Left hindlimb (tissue), 1 donor: ENCODE results near the gene ATP1B4.

Experiments used
- DNase-seq: peaks from one replicate; pipeline ENCODE4 v3.0.0-alpha.2; 2018

ATP1B4 gene

DNA sequence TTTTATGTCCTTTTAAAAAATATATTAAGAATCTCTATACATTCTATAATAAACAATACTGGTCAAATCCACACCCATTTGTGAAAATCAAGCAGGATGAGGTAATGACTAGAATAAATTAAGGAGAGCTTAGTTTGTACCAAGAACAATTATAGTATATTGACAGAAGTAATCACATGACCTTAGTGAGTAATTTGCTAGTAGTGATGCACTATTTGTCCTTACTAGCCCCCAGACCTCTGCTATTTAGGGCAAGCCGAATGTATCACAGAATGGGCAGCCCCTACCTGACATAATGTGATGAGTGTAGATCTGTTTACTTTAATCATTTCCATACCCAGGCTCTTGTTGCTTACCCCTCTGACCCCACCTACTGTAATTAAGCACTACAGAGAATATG, 15.8 kb downstream of the ATP1B4 start:
- no peak for DNase-seq

DNA sequence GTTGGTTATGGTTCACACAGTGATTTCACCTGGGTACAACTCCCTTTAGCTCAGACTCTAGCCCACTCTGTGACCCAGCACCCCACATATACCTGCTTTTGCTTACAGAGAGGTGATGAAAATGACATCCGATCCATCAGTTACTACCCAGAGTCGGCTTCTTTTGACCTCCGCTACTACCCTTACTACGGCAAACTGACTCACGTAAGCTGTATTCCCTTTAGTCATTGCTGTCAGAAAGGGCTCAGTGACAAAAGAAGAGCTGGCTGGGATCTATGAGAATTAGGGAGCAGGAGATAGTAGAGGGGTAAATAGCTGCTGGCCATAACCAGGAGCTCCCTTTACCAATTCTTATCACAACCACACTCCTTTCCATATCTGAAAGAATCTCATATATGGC, 16.7 kb downstream of the ATP1B4 start:
- DNase-seq: no peak

DNA sequence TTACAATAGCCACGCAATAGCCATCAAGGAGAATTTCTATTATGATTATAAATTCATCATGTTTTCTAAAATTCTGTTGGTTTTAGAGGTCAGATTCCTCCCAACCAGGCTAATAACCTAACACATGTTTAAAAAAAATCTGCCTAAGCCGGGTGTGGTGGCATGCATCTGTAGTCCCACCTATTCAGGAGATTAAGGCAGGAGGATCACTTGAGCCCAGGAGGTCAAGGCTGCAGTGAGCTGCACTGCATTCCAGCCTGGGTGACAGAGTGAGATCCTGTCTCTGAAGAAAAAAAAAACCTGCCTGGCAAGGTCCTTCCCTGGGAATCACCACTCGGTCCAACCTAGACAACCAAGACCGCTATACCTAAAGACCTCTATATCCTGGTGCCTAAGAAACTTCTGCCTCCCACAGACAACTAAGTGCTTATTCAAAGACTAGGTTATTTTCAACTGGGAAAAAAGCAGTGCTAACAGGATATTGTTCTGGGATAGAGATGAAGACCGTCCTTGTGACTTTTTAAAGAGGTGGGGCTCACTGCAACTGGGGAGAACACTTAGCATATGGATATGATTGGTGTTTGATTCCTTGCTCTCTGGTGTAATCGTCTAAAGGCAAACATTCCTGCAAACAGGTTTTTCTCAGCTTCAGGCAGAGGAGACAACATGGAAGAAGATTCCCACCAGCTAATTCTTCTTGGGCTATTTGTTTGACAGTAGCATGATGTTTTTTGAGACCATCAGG, 18.2 kb downstream of the ATP1B4 start:
- no peak for DNase-seq

DNA sequence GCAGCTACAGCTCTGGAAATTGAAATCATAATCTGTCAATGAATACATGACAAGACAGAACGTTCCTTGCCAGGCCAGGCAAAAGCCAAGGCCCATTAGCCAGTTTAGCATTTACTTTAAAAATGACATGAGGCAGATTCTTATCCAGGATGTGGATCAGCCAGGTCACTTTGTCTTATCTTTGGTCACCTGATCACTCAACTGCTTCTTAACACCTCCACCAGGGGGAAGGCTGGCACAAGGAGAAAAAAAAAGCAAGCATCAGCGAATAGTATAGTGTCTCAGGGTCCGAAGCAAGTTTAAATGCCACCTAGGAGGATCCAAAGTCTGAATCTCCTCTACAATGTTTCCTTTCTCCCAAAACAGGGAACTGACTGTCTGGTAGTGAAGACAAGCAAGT, 18.8 kb downstream of the ATP1B4 start:
- DNase-seq: no peak

DNA sequence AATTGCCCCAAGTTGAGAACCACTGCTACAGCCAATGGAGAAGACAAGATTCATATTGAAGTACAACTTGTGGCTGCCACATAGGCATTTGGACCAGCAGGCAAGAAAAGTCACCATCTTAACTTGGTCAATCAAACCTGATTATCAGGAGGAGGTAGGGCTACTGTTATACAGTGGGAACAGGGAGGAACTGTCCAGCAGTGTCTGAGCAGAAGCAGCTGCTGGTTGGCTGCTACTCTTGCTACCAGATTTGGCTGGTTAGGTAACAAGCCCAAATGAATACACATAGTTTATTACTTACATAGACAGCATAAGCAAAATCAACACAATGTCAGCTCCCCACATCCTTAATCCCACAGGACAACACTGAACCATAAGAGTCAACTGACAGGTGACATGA, 39.4 kb downstream of the ATP1B4 start:
- no peak for DNase-seq

DNA sequence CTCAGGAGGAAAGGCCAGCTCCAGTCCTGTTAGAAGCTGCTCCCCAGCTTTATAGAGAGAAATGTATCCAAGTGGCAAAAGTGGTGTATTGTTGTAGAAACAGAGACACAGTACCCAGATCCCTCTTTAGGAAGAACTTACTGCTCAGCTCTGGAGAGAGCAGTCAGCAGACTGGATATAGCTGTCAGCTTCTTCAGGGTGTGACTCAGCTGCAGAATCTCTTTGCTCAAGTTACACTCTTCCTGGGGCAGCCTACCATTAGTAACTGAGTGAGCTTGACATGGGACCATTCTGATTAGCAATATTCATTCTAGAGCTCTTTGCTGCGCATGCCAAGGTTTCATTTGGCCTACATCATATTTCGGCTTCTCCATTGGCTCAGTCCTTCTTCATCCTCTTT, 40.5 kb downstream of the ATP1B4 start:
- no peak for DNase-seq

DNA sequence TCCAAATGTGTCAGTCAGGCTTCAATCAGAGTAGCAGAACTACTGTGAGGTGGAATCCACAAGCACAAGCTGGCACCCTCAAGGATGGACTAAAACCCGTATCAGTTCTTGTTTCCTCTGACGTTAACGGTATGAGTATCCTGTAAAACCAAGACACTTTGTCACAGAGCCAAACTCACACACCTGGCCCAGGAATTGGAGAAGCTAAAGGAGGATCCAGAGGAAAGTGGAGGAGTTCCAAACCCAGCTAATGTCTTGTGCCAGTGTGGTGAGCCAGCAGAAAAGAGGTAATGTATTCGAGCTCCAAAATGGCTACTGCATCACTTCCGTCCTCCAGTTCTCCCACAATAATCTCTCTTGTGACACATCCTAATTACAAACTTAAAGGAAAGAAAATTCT, 44.7 kb downstream of the ATP1B4 start:
- no peak for DNase-seq

DNA sequence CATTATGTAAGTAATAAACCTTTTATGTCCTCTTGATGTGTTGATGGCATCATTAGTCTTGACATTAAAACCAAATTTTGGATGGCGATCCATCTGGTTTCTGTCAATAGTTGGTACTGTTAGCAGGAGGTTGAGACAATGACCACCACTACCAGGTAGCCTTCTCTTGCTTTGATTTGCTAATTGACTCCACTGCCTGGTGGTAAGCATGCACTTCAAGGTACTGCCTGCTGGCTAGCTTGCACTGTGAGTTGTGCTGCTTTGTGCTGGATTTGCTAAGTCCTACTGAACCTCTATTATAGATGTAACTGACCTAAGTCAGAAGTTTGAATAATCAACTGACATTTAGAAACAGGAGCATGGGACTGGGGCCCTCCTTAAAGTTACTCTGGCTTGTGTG, 46.3 kb downstream of the ATP1B4 start:
- no peak for DNase-seq

DNA sequence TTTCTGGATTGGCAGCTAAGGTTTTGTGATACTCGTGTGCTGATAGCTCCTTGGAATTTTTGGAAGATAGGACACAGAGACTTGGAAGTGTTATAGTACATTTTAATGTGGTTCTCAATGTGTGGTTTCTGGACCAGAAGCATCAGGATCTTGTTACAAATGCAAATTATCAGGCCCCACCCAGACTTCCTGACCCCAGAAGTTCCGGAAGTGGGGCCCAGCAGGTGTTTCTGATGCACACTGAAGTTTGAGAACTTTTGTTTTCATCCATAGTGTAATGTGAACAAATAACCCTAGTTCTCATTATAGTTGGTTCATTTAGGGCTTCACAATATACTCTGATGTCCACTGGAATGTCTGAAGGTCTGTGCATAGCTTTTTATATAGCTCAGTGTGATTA, 57.6 kb downstream of the ATP1B4 start:
- no peak for DNase-seq

DNA sequence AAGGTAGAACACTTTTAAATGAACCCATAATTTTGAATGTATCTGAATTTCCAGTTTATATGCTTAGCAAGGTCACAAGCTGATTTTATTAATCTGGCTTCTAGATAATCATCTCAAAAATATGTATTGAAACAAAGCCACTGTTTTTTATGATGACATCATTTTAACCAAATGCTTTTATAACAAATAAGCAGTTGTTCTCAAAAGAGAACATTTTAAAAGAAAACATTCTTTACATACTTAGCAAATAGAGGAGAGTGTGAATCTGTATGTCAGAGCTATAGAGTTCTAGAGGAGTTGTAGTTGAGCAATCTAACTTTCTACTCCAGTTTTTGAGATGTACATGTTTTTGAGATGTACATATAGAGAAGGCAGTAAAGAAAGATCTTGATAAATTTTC, 64.7 kb downstream of the ATP1B4 start:
- DNase-seq: no peak

DNA sequence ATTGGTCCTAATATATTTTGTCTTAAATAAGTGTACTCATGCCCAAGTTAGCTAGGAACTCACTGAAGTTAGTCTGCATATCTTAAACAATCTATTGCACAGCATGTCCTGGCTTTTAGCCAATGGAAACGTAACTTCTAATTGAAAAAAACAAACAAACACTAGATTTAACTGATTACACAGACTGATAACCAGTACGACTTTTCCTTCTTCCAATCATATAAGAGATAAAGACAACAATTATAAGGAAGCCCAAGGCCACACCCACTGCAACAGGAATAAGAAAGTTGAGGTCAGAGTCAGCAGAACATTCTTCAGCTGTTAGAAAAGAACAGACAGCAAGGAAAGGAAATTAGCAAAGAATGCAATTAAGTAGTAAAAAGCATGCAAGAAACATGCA, 66.4 kb downstream of the ATP1B4 start:
- DNase-seq: no peak

DNA sequence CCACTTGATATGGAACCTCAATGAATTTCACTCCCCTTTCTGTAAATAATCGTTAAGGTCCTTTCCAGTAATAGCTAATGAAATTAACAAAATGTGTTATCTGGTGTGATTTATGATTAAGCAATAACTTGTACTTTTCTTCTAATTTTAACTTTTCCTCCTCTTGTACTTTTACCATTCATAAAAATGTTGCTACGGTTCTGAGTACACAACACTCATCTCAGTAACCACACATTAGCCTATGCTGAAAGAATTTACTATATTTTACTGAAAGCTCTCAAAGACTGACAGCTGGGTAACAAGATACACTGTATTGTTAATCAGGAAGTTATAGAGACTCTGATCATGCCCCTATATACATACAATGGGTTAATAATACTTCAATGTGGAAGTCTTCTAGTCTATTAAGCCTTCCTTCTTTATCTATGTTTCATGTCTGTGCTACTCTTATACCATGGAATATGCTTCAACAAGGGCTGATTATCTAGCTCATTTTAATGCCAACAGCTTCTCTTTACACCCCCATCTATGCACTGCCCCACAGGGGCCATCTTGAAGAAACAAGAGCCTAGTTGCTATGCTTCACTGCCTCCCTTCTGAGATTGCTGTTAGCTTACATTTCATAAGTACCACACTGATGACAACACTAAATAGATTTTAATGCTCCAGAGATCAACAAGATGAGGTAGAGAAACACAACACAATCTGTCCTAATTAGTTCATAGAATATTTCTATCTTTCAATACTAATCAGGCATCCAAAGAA, 68.1 kb downstream of the ATP1B4 start:
- no peak for DNase-seq
